ENCODE measurements around the gene GTF2F2. TPM values are rescaled to one million over a fixed set of nuclear protein-coding genes. Genes with fewer than 3 reads are reported as not detected.

GTF2F2 gene, protein sequence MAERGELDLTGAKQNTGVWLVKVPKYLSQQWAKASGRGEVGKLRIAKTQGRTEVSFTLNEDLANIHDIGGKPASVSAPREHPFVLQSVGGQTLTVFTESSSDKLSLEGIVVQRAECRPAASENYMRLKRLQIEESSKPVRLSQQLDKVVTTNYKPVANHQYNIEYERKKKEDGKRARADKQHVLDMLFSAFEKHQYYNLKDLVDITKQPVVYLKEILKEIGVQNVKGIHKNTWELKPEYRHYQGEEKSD
- total RNA-seq (2014; rRNA removed; shearing (Covaris generic)) (20.1 and 28.0 TPM in 2 replicates), total RNA-seq (2022) (22.5 and 25.1 TPM in 2 replicates), Bru-seq, nascent RNA (percentile 82 among the genes with signal in this experiment), BruChase-seq, experiment 1, labeled RNA remaining after a 6-hour chase (percentile 72 among the genes with signal in this experiment), BruChase-seq, experiment 2, labeled RNA remaining after a 2-hour chase (percentile 66 among the genes with signal in this experiment)
- long read RNA-seq, transcript GTF2F2-201 (8 exons, 2,239 nt): major isoform, 46 of 51 reads
- long read RNA-seq, partial matches to known transcripts: 1 of 51 reads
- long read RNA-seq, other reads (novel, unspliced or antisense): 4 of 51 reads

DNA sequence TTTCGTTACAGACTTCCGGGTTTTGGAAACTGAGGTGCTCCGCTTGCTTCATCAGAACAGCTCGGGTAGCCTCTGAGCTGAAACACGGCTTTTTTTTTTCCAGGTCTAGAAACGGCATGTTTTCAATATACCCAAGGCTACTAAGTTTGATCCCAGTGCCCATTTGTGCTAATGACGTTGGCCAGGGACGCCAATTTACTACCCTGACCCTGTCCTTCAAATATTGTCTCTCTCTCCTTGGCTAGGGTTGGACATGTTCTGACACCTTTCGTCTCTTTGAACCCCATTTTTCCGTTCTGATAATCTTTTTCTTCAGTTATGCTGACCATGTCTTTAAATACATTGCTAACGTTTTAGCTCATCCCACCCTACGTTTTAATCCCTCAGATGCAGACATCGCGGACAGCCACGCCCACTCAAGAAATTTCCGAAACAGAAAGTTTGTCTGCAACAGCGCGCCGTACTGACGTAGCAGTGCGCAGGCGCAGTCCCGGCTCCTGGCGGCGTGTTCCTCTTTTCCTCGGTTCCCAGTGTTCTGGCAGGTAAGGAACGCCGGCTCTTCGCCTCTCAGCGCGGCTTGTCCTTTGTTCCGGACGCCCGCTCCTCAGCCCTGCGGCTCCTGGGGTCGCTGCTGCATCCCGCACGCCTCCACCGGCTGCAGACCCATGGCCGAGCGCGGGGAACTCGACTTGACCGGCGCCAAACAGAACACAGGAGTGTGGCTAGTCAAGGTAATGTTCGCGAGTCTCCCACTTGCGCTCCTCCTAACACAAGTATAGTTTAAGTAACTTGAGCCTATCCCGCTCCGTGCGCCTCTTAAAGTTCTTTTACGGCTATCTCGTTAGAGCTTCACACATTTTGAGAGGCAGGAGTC, at the start of gene GTF2F2:
TSS of gene GTF2F2 (plus strand) at position 520 of the 874 bp plus-strand sequence. CDS start at position 666, 146 bp downstream.
- Histone ChIP-seq H3K36me3 (ENCODE audit: insufficient read depth, low read length) (no peaks in the 10 kb centered on the region), H3K9me3 (ENCODE audit: low read length) (no peaks in the 10 kb centered on the region), H3K4me2 (ENCODE audit: low read length) (peak within 1 kb of the TSS; percentile 87), H3K27ac (ENCODE audit: low read depth, low read length, poor library complexity, severe bottlenecking) (peak within 1 kb of the TSS; percentile 39), H3K79me2 (ENCODE audit: insufficient read depth, low read depth, low read length) (peaks cover 43% of the 10 kb centered on the region), H3K4me1 (ENCODE audit: insufficient read depth, low read length, poor library complexity, severe bottlenecking) (peaks cover 14% of the 10 kb centered on the region), H2AFZ (ENCODE audit: low read length) (peak within 1 kb of the TSS; percentile 96), H3K9me2 (ENCODE audit: insufficient read depth, low read length) (no peaks in the 10 kb centered on the region), H3K4me3 (ENCODE audit: low read depth, low read length, poor library complexity, severe bottlenecking) (peak within 1 kb of the TSS; percentile 80), H4K20me1 (ENCODE audit: insufficient read depth, low read length) (peaks cover 5% of the 10 kb centered on the region; the same call in 1 of the 2 replicates)
- TF ChIP-seq, protein P1, sequence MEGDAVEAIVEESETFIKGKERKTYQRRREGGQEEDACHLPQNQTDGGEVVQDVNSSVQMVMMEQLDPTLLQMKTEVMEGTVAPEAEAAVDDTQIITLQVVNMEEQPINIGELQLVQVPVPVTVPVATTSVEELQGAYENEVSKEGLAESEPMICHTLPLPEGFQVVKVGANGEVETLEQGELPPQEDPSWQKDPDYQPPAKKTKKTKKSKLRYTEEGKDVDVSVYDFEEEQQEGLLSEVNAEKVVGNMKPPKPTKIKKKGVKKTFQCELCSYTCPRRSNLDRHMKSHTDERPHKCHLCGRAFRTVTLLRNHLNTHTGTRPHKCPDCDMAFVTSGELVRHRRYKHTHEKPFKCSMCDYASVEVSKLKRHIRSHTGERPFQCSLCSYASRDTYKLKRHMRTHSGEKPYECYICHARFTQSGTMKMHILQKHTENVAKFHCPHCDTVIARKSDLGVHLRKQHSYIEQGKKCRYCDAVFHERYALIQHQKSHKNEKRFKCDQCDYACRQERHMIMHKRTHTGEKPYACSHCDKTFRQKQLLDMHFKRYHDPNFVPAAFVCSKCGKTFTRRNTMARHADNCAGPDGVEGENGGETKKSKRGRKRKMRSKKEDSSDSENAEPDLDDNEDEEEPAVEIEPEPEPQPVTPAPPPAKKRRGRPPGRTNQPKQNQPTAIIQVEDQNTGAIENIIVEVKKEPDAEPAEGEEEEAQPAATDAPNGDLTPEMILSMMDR (conservative IDR thresholded peaks at IDR 0.05; ENCODE audit: low read length): no peak
- no peak for TF ChIP-seq EZH2phosphoT487 (IDR thresholded peaks at IDR 0.05; ENCODE audit: borderline replicate concordance, low read depth, low read length)
- POLR2A ChIA-PET: interaction anchor here (0.5 to 1.4 kb wide), 6 partner anchors 18 to 221 kb away, joined by 3 to 7 read pairs (median 3); partner anchors contain the start of gene TPT1
- CTCF ChIA-PET (ENCODE audit: unreplicated experiment): no interaction called here
- intact Hi-C loops (cut with micrococcal nuclease; ENCODE audit: unreplicated experiment): no loop called here
- BruUV-seq (replicated peaks): no TSS peak
- peak; percentile 88 for DNase-seq (ENCODE audit: low spot score)

DNA sequence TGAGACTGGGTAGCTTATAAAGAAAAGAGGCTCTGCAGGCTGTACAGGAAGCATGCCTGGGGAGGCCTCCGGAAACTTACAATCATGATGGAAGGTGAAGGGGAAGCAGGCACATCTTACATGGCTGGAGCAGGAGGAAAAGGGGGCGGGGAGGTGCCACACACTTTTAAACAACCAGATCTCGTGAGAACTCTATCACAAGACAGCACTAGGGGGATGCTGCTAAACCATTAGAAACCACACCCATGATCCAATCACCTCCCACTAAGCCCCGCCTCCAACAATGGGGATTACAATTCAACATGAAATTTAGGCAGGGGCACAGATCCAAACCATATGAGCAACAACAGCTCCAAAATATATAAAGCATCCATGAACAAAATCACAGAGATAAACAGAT, 46.5 kb upstream of the GTF2F2 start:
- TF ChIP-seq, protein P1 (conservative IDR thresholded peaks at IDR 0.05; ENCODE audit: low read length): no peak
- no peak for TF ChIP-seq EZH2phosphoT487 (IDR thresholded peaks at IDR 0.05; ENCODE audit: borderline replicate concordance, low read depth, low read length)
- H3K27ac ChIP-seq (ENCODE audit: low read depth, low read length, poor library complexity, severe bottlenecking): no peak overlapping the region
- no peak overlapping the region for H3K4me2 ChIP-seq (ENCODE audit: low read length)
- H3K4me3 ChIP-seq (ENCODE audit: low read depth, low read length, poor library complexity, severe bottlenecking): no peak overlapping the region
- H2AFZ ChIP-seq (ENCODE audit: low read length): no peak overlapping the region
- H4K20me1 ChIP-seq (ENCODE audit: insufficient read depth, low read length): no peaks in the 10 kb centered on the region
- DNase-seq (ENCODE audit: low spot score): no peak
- POLR2A ChIA-PET: no interaction called here
- intact Hi-C loops (cut with micrococcal nuclease; ENCODE audit: unreplicated experiment): no loop called here
- BruUV-seq (replicated peaks): no TSS peak
- CTCF ChIA-PET (ENCODE audit: unreplicated experiment): no interaction called here
- H3K9me3 ChIP-seq (ENCODE audit: low read length): no peaks in the 10 kb centered on the region
- no peaks in the 10 kb centered on the region for H3K9me2 ChIP-seq (ENCODE audit: insufficient read depth, low read length)
- no peaks in the 10 kb centered on the region for H3K79me2 ChIP-seq (ENCODE audit: insufficient read depth, low read depth, low read length)
- no peaks in the 10 kb centered on the region for H3K4me1 ChIP-seq (ENCODE audit: insufficient read depth, low read length, poor library complexity, severe bottlenecking)
- H3K36me3 ChIP-seq (ENCODE audit: insufficient read depth, low read length): no peaks in the 10 kb centered on the region
